ENCODE data around the gene CXXC5.

CXXC5 gene

GRCh38 chr5:139682016-139682975 is 34.1 kb downstream of the CXXC5 start:
- DNase-seq (ENCODE audit: low spot score): no peak

DNA sequence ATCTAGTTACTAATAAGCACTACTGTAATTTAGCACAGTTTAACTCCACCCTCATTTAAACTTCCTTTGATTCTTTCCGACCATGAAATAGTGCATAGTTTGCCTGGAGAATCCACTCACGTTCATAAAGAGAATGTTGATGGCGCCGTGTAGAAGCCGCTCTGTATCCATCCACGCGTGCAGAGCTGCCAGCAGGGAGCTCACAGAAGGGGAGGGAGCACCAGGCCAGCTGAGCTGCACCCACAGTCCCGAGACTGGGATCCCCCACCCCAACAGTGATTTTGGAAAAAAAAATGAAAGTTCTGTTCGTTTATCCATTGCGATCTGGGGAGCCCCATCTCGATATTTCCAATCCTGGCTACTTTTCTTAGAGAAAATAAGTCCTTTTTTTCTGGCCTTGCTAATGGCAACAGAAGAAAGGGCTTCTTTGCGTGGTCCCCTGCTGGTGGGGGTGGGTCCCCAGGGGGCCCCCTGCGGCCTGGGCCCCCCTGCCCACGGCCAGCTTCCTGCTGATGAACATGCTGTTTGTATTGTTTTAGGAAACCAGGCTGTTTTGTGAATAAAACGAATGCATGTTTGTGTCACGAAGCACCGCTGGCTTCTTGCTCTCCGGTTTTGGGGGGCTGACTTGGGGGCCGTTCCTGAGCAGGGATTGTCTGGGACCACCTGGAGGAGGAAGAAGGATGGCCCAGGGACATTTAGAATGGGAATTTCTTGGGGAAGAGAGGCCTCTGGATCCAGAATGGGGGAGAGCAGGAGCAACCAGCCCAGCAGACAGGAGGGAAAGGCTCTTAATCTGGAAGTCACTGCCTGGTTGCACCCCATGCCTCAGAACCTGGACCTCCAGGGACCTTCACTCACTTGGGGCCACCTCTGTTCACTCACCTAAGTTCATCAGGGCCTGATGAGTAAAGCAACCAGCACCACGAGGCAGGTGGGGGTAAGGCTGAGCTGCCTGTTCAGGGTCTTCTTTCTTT is 35.4 kb downstream of the CXXC5 start:
- no peak for DNase-seq (ENCODE audit: low spot score)

- no peak for DNase-seq (ENCODE audit: low spot score)
Observed at GRCh38 chr5:139684350-139684880, 36.3 kb downstream of the CXXC5 start.

DNA sequence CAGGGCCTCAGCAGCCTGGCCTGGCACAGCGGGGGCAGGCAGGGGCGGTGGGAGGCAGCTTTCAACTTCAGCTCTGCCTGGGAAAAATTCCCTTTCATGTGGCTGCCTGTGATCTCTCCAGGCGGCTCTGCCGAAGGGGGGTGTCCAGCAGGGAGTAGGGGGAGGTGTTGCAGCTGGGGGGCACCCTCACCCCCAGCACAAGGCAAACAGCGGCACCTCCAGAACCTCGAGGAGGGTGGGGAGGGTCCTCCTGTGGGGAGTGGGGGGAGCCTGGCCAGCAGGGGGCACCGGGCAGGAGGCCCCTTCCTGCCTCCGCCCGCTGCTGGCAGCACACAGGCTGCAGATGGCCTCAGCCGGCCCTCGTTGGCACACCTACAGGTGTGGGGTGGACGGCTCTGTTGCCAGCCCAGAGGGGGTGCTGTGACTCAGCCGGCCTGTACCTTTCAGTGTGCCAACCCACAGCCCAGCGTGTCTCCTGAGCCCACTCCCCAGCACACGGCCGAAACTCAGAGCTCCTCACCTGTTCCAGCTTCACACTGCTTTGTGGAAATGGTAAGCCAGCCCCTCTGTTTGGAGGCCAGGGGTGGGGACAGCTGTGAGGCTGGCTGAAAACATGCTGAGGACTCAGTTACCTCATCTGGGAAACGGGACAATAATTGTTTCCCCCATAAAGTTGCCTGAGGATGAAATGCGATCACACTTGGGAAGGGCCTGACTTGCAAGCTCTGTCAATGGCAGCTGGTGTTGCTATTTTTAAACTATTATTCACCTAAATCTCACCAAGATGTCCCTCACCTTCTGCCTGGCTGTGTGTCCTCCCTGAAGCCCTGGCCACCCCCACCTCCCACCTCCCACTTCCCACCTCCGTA is 37.0 kb downstream of the CXXC5 start:
- no peak for DNase-seq (ENCODE audit: low spot score)

DNA sequence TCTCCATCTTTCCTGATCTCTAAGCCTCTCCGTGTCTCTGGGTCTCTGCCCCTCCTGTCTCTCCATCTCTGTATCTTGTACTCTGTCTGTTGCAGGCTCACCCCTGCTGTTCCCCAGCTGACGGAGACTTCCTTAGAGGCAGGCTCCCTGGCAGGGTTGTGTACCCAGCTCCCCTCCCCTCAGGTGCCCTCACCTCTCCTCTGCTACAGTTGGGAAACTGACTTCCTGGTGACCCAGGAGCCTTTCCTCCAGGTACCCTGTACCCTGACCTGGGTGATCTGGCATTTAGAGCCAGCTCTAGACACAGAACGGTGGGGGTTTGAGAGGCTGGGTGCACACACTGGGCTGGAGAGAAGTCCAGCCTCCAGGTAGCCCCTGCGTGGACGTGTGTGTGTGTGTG is 37.7 kb downstream of the CXXC5 start:
- no peak for DNase-seq (ENCODE audit: low spot score)

- no peak for DNase-seq (ENCODE audit: low spot score)
Observed at GRCh38 chr5:139686356-139686705, 38.2 kb downstream of the CXXC5 start.

GRCh38 chr5:139686706-139687441 is 38.7 kb downstream of the CXXC5 start:
- no peak for DNase-seq (ENCODE audit: low spot score)

DNA sequence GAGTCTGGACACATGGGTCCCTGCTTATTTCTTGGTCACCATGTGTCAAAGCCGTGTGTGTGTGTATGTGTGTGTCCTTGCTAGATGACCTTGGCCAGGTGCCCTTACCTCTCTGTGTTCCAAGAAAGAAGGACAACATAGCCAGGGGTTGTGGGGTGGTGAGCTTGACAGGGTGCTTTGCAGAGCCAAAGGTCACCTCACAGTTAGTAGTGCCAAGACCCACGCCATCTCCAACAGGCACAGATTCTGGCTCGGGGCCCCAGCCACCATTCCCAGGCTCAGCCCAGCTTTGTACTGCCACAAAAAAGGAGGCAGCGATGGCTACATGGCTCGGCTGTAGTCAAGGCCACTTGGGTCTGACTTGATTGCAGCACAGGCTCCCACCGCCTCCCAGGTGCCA is 39.5 kb downstream of the CXXC5 start:
- DNase-seq (ENCODE audit: low spot score): no peak

- no peak for DNase-seq (ENCODE audit: low spot score)
Observed at GRCh38 chr5:139688088-139688702, 40.0 kb downstream of the CXXC5 start.

GRCh38 chr5:139688751-139689372 is 40.7 kb downstream of the CXXC5 start:
- no peak for DNase-seq (ENCODE audit: low spot score)

DNA sequence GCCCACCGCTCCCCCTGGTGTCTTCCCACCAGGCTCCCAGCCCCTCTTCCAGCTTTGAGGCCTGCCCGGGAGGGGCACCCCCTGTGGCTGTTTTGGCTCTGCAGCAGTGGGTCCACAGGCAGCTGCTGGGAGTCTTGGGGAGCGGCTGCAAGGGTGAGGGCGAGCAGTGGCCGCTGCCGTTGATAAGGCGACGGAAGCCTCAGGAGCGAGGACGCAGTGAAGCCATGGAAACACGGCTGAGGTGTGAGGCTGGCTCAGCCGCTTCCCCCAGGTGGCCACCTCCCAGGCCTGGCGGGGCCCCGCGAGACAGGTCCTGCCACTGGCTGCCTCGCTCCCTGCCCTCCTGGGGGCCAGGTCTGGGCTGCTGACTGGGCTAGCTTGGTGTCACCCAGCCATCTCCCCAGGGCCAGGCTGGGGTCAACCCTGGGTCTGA is 41.5 kb downstream of the CXXC5 start:
- DNase-seq (ENCODE audit: low spot score): no peak

DNA sequence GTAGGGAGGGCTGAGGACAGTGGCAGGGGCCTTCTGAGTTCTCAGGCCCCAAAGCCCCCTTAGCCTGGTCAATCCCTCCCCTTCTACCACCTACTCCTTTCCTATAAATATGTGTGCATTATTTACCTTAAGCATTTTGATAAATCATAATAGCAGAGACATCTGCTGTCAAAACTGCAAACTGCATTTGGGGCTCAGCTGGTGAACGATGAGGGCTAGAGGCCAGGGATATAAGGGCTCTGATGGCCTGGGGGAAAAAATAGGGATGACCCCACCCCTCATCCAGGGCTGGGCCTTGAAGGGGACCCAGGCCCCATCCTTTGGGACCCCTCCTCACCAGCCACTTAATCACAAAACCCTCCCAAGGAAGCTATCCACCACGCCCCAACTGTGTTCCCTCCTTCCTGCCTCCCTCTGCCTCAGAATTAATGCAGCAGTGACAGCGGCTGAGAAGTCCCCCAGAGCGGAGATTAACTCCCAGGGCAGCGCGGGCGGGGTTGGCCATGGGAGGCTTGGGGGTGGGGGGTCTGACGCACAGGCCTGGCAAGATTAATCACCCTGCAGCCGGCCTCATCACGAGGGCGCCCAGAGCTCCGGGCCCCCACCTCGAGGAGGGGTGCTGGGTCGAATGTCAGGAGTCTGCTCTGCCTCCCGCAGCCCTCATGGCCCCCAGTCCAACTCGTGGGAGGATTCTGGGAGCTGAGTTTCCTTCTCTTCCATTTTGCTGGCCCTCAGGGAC is 42.1 kb downstream of the CXXC5 start:
- DNase-seq (ENCODE audit: low spot score): peak; percentile 47

DNA sequence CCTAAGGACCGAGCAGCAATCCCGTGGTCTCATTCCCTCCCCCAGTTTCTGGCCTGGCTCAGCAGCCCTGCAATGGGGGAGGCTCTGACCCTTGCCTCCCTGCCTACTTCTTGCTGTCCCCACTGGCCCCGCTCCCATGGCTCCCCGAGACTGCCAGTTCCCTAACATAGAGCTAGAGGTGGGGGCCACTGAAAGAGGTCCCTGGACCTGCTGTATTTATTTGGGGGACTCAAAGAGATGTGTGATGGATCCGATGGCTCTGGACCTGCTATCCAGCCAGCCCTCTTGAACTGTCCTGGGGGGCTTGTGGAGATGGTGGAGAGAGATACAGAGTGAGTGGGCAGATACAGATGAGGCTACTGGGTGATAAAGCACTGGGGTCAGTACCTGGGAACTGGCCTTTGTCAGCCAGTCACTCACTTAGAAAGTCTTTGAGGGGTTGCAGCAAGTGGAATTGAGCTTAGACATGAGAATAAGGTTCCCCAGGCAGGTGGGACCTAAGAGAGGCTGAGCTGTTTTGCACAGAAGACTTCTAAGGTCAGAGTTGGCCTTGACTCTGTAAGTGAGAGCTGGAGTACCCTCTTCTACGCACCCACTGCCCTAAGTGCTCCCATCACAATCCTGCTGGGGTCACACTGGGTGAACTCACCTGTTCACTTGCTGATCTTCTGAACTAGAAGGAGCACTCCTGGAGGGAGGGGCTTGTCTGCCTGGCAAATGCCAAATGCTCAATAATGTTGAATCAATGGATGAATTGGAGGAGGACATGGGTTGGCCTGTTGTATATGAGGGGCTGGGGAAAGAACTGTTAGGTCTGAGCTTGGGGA is 42.9 kb downstream of the CXXC5 start:
- no peak for DNase-seq (ENCODE audit: low spot score)

DNA sequence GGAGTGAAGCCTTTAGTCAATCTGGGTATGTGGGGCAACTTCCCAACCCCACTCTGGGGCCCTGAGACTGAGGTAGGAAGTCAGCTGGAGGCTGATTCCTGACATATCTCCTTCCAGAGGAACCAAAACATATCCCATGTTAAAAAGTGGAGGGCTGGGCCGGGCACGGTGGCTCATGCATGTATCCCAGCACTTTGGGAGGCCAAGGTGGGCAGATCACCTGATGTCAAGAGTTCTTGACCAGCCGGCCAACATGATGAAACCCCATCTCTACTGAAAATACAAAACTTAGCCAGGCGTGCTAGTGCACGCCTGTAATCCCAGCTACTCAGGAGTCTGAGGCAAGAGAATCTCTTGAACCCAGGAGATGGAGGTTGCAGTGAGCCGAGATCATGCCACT is 44.0 kb downstream of the CXXC5 start:
- no peak for DNase-seq (ENCODE audit: low spot score)

GRCh38 chr5:139692679-139693308 is 44.6 kb downstream of the CXXC5 start:
- no peak for DNase-seq (ENCODE audit: low spot score)

DNA sequence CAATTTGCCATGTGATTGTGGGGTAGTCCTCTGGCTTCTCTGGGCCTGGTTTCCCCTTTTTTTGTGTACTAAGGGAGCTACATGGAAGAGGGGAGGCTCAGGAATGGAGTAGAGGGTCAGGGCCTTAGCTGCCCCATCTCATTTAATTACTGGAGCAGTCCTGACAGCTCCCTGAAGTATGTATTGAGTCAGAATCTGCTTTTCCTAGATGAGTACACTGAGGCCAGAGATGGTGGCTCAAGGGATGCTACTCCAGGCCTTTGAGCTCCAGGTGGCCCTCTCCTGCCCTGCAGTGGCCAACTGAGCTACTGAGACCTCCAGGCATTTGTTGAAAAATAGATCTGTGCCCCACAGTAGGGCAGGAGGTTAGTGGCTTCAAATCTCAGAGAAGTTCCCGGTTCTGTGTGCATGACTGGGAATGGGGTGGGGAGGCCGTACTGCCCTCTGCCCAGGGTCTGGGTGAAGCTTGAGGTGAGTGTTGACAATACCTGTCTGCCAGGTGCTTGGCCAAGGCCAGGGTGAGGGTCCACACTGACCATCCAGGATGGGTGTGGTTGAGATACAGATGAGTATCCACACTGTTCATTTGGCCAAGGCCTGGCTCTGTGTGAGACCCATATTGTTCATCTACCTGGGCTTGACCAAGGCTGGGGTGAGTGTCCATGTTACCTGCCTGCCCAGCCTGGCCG is 45.7 kb downstream of the CXXC5 start:
- DNase-seq (ENCODE audit: low spot score): no peak

DNA sequence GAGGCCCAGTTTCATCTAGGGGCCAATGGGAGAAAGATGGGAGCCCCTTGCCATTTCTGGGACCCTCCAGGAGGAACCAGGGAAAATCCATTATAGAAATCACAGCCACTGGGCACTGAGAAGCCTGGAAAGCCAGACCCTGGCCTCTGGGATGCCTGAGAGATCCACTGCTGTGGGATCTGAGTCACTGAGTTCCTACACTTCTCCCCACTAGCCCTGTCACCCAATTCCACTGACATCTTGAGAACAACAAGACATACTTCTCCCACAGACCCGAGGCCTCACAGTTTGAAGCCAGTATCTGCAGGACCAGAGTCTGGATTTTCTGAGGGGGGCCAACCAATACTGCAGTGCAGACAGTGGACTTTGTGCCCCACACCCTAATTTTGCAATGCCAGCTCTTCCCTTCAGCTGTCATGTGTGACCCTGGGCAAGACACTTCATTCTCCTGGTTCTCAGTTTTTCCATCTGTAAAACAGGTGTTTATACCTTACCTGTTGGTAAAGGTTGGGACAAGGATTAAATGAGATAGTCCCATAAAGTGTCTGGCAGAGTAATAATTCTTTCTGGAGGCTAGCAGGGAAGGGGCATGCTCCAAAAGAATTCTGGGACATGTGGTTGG is 46.5 kb downstream of the CXXC5 start:
- no peak for DNase-seq (ENCODE audit: low spot score)
